Astrocyte (in vitro differentiated cells and primary cell): Measurements from ENCODE around the gene SLC38A10. TPM values are rescaled to one million over a fixed set of nuclear protein-coding genes. Genes with fewer than 3 reads are reported as not detected.

Experiments used
- DNase-seq: peaks from one replicate; pipeline ENCODE4 v3.0.0-alpha.2; 2010; ENCODE audit warnings: low read depth
- FAIRE-seq: peaks from 2 replicates; lab custom pipeline; 2011; peaks lifted over from hg19 to GRCh38; lab: Jason Lieb, UNC
- H2AFZ ChIP-seq: 2 replicates; pipeline ENCODE4 v1.6.0; 2012; ENCODE audit warnings: low read depth, low read length, inconsistent platforms
- H3K27ac ChIP-seq: 2 replicates; pipeline ENCODE4 v1.5.1; 2011; ENCODE audit warnings: low read depth, low read length, inconsistent platforms
- H3K27me3 ChIP-seq: 2 replicates; pipeline ENCODE4 v1.6.0; 2011; ENCODE audit warnings: low read length, inconsistent platforms; ENCODE audit not compliant: insufficient read depth
- H3K36me3 ChIP-seq: 2 replicates; pipeline ENCODE4 v1.5.1; 2011; ENCODE audit warnings: low read length, inconsistent platforms; ENCODE audit not compliant: insufficient read depth
- H3K4me1 ChIP-seq: 2 replicates; pipeline ENCODE4 v1.5.1; 2011; ENCODE audit warnings: low read length, inconsistent platforms; ENCODE audit not compliant: insufficient read depth
- H3K4me2 ChIP-seq: 2 replicates; pipeline ENCODE4 v1.6.0; 2012; ENCODE audit warnings: low read length, inconsistent platforms
- H3K4me3 ChIP-seq: 2 replicates; pipeline ENCODE4 v1.5.1; 2011; ENCODE audit warnings: low read depth, mild to moderate bottlenecking, low read length, inconsistent platforms; ENCODE audit not compliant: insufficient read depth
- H3K79me2 ChIP-seq: 2 replicates; pipeline ENCODE4 v1.6.0; 2012; ENCODE audit warnings: mild to moderate bottlenecking, low read length, inconsistent platforms; ENCODE audit not compliant: insufficient read depth
- H3K9ac ChIP-seq: 2 replicates; pipeline ENCODE4 v1.6.0; 2012; ENCODE audit warnings: mild to moderate bottlenecking, low read length, inconsistent platforms
- H3K9me3 ChIP-seq: 2 replicates; pipeline ENCODE4 v1.5.1; 2012; ENCODE audit warnings: low read depth, mild to moderate bottlenecking, low read length, inconsistent platforms; ENCODE audit not compliant: insufficient read depth
- H4K20me1 ChIP-seq: 2 replicates; pipeline ENCODE4 v1.6.0; 2012; ENCODE audit warnings: low read length, inconsistent platforms; ENCODE audit not compliant: insufficient read depth
- H3K27ac Mint-ChIP-seq: one replicate; pipeline ENCODE4 v1.8.0; 2021; ENCODE audit warnings: mild to moderate bottlenecking, mixed read lengths; ENCODE audit not compliant: unreplicated experiment
- H3K27me3 Mint-ChIP-seq: one replicate; pipeline ENCODE4 v1.8.0; 2021; ENCODE audit warnings: low read depth, mixed read lengths; ENCODE audit not compliant: unreplicated experiment
- H3K36me3 Mint-ChIP-seq: one replicate; pipeline ENCODE4 v1.8.0; 2021; ENCODE audit warnings: low read depth, mixed read lengths; ENCODE audit not compliant: unreplicated experiment
- H3K4me1 Mint-ChIP-seq: one replicate; pipeline ENCODE4 v1.8.0; 2021; ENCODE audit warnings: low read depth, mixed read lengths; ENCODE audit not compliant: unreplicated experiment
- H3K4me3 Mint-ChIP-seq: one replicate; pipeline ENCODE4 v1.8.0; 2021; ENCODE audit warnings: mild to moderate bottlenecking, moderate library complexity, mixed read lengths; ENCODE audit not compliant: unreplicated experiment
- H3K9me3 Mint-ChIP-seq: one replicate; pipeline ENCODE4 v1.8.0; 2021; ENCODE audit warnings: mild to moderate bottlenecking, mixed read lengths; ENCODE audit not compliant: unreplicated experiment
- EZH2 ChIP-seq: IDR thresholded peaks from 2 replicates; pipeline ENCODE4 v1.6.1; 2012; ENCODE audit warnings: mild to moderate bottlenecking, low read length, inconsistent platforms; ENCODE audit not compliant: insufficient read depth
- total RNA-seq: library from RNA; stranded (reverse); gene quantifications from 2 replicates; pipeline ENCODE4 v1.2.1, GENCODE V29; 2021
- TF ChIP-seq, protein P1 (sequence below): IDR thresholded peaks from 2 replicates; pipeline ENCODE4 v1.5.1; 2011; ENCODE audit warnings: low read depth, mild to moderate bottlenecking, inconsistent platforms, low read length, moderate library complexity; ENCODE audit not compliant: insufficient read depth

Gene SLC38A10
- total RNA-seq, 1 donor from 2014 or later: 71.4 TPM

DNA sequence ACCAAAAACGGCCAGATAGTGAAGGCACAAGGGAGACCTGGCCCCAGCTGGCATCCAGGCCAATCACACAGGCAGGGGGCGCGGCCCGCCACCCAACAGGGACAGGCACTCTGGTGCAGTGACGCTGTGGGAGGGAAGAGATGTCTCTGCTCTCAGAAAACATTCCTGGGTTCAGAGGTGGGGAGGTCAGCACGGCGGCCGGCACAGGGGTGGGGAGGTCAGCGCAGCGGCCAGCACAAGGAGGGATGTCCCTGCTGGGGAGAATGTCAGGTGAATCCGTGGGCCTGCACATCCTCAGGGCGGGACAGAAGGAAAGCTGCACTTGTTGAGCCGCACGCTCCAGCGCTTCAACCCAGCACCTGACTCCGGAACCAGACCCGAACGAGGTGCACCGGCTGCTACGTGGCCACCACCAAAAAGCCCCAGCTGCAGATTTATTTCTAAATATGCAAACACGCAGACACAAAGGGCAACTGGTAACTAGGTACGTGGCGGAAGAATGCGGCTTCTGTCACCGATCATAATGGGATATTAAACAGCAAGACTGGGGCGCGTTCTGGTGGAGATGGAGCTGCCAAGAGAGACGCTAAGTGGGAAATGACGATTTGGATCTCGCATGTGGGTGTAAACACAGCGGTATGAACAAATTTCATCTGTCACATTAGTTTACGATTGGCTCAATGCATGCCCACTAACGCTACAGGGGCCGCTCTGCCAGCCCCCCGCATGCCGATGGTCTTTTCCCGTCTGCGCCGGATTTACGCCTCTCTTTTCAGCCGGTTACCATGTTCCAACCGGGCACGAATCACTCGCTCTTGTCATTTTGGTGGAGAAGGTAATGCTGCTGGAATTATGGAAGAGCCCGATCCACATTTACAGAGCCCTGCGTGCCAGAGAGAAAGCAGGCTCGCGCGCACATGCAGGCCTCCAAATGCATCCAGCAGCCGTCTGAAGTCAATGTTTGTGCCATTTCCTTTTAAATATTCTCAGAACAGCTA lies 15.5 kb downstream of the SLC38A10 start:
- H3K4me1 ChIP-seq: no peaks in the 10 kb centered on the region
- H3K27ac ChIP-seq: no peak overlapping the region
- H3K79me2 ChIP-seq: no peaks in the 10 kb centered on the region
- H3K9me3 ChIP-seq: no peaks in the 10 kb centered on the region
- DNase-seq: no peak
- no peak overlapping the region for H3K4me3 Mint-ChIP-seq
- no peaks in the 10 kb centered on the region for H3K27me3 ChIP-seq
- no peak for TF ChIP-seq EZH2
- TF ChIP-seq, protein P1, sequence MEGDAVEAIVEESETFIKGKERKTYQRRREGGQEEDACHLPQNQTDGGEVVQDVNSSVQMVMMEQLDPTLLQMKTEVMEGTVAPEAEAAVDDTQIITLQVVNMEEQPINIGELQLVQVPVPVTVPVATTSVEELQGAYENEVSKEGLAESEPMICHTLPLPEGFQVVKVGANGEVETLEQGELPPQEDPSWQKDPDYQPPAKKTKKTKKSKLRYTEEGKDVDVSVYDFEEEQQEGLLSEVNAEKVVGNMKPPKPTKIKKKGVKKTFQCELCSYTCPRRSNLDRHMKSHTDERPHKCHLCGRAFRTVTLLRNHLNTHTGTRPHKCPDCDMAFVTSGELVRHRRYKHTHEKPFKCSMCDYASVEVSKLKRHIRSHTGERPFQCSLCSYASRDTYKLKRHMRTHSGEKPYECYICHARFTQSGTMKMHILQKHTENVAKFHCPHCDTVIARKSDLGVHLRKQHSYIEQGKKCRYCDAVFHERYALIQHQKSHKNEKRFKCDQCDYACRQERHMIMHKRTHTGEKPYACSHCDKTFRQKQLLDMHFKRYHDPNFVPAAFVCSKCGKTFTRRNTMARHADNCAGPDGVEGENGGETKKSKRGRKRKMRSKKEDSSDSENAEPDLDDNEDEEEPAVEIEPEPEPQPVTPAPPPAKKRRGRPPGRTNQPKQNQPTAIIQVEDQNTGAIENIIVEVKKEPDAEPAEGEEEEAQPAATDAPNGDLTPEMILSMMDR: no peak
- H3K27me3 Mint-ChIP-seq: no peaks in the 10 kb centered on the region
- H3K36me3 Mint-ChIP-seq: peaks cover 17% of the 10 kb centered on the region
- FAIRE-seq: no peak
- no peak overlapping the region for H3K4me3 ChIP-seq
- H2AFZ ChIP-seq: no peak overlapping the region
- no peaks in the 10 kb centered on the region for H3K4me1 Mint-ChIP-seq
- peaks cover 6% of the 10 kb centered on the region for H3K36me3 ChIP-seq
- H3K9ac ChIP-seq: no peak overlapping the region
- H4K20me1 ChIP-seq: peaks cover 29% of the 10 kb centered on the region
- no peak overlapping the region for H3K4me2 ChIP-seq
- H3K9me3 Mint-ChIP-seq: no peaks in the 10 kb centered on the region
- no peak overlapping the region for H3K27ac Mint-ChIP-seq

DNA sequence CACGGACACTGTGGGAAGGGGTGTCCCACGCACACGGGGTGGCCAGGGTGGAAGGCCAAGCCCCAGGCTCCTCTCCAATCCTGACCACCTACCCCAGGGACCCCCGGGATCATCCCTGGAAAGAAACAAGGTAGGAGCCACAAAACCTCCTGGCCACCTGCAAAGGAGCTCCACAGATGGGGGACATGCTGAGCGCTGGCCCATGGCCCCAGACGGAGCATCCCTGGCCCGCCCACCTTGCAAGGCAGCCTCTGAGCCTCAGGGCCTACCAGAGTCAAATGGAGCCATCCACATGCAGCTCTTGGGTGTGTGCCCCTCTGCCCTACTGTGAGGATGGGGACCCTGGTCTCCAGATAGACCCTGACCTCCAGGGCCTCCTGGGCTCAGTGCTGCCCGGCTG lies 16.3 kb downstream of the SLC38A10 start:
- H3K79me2 ChIP-seq: no peaks in the 10 kb centered on the region
- H3K27ac ChIP-seq: no peak overlapping the region
- H3K9me3 ChIP-seq: no peaks in the 10 kb centered on the region
- H3K4me1 Mint-ChIP-seq: no peaks in the 10 kb centered on the region
- H3K36me3 ChIP-seq: peaks cover 8% of the 10 kb centered on the region
- H3K4me3 Mint-ChIP-seq: no peak overlapping the region
- no peaks in the 10 kb centered on the region for H3K9me3 Mint-ChIP-seq
- peaks cover 29% of the 10 kb centered on the region for H4K20me1 ChIP-seq
- no peak overlapping the region for H3K4me2 ChIP-seq
- peaks cover 17% of the 10 kb centered on the region for H3K36me3 Mint-ChIP-seq
- no peaks in the 10 kb centered on the region for H3K4me1 ChIP-seq
- no peaks in the 10 kb centered on the region for H3K27me3 Mint-ChIP-seq
- DNase-seq (no peak), FAIRE-seq (no peak)
- H3K9ac ChIP-seq: no peak overlapping the region
- no peak overlapping the region for H3K4me3 ChIP-seq
- no peaks in the 10 kb centered on the region for H3K27me3 ChIP-seq
- TF ChIP-seq, protein P1: no peak
- no peak for TF ChIP-seq EZH2
- H3K27ac Mint-ChIP-seq: no peak overlapping the region
- H2AFZ ChIP-seq: no peak overlapping the region
